Esophagus squamous epithelium (tissue), 5 donors: ENCODE measurements around the gene TOB2. TPM values are rescaled to one million over a fixed set of nuclear protein-coding genes. Genes with fewer than 3 reads are reported as not detected.
"Not testable (repeated sequence)": the region's sequence is repeated elsewhere in the genome, so short reads cannot be mapped to it uniquely, and the experiment has no call there.

Experiments used
- DNase-seq: peaks from one replicate; lab custom pipeline; 2025; lab: John Stamatoyannopoulos, UW
- H3K27ac ChIP-seq, 4 donors: fragments of 200-600 bp; sonication (generic); one replicate each; pipeline ENCODE4 v1.5.1; 2016 to 2019; ENCODE audit warnings: mild to moderate bottlenecking in 1 of 4
- H3K27me3 ChIP-seq, 4 donors: fragments of 200-600 bp; sonication (generic); 1 replicate in 3 of 4; 2 replicates in 1 of 4; pipeline versions ENCODE4 v1.5.1 to v1.6.0; 2017 to 2021; ENCODE audit warnings: antibody characterized with exemption in 1 of 4
- H3K36me3 ChIP-seq, 3 donors: fragments of 200-600 bp; sonication (generic); one replicate each; pipeline ENCODE4 v1.5.1; 2016 to 2019
- H3K4me1 ChIP-seq, 3 donors: fragments of 200-600 bp; sonication (generic); one replicate each; pipeline ENCODE4 v1.5.1; 2017 to 2019
- H3K4me3 ChIP-seq, 4 donors: fragments of 200-600 bp; sonication (generic); 1 replicate in 3 of 4; 2 replicates in 1 of 4; pipeline ENCODE4 v1.5.1; 2016 to 2019; ENCODE audit warnings: mild to moderate bottlenecking in 2 of 4, moderate library complexity in 1 of 4
- H3K9me3 ChIP-seq, 3 donors: fragments of 200-600 bp; sonication (generic); one replicate each; pipeline ENCODE4 v1.5.1; 2016 to 2019
- POLR2A ChIP-seq, 4 donors: fragments of 450-650 bp; IDR thresholded peaks; one replicate each; pipeline ENCODE4 v1.6.1; 2017; ENCODE audit warnings: antibody characterized with exemption in 4 of 4, mild to moderate bottlenecking in 4 of 4, moderate library complexity in 3 of 4
- WGBS, 2 donors: methylation state at CpG; one replicate each; pipeline ENCODE4 v1.1.5; 2018; 5-methylcytosine and 5-hydroxymethylcytosine counted together
- intact Hi-C: fragments of 100-400 bp; cut with DNase I; formaldehyde crosslinking; loops from one replicate; pipeline ENCODE4 v1.15.0; 2022
- total RNA-seq, 4 donors: library from RNA; depleted of rRNA; stranded (reverse); fragments of >200 nt; gene quantifications; one replicate each; pipeline ENCODE4 v1.1.0, GENCODE V29; 2016
- TF ChIP-seq, protein P1 (sequence below), 6 experiments: fragments of 450-650 bp in 4 of 6; fragments of 200-600 bp in 2 of 6; sonication (generic) in 2 of 6; IDR thresholded peaks; one replicate each; pipeline ENCODE4 v1.5.1; 2016 to 2019; ENCODE audit warnings: antibody characterized with exemption in 6 of 6, mild to moderate bottlenecking in 4 of 6, moderate library complexity in 4 of 6
- donor health status: DM: yes; HTN: yes; CAD: no.

The TOB2 gene
- total RNA-seq, 4 donors from 2014 or later, result 15.7 to 30.5 (median 21.0) TPM

DNA sequence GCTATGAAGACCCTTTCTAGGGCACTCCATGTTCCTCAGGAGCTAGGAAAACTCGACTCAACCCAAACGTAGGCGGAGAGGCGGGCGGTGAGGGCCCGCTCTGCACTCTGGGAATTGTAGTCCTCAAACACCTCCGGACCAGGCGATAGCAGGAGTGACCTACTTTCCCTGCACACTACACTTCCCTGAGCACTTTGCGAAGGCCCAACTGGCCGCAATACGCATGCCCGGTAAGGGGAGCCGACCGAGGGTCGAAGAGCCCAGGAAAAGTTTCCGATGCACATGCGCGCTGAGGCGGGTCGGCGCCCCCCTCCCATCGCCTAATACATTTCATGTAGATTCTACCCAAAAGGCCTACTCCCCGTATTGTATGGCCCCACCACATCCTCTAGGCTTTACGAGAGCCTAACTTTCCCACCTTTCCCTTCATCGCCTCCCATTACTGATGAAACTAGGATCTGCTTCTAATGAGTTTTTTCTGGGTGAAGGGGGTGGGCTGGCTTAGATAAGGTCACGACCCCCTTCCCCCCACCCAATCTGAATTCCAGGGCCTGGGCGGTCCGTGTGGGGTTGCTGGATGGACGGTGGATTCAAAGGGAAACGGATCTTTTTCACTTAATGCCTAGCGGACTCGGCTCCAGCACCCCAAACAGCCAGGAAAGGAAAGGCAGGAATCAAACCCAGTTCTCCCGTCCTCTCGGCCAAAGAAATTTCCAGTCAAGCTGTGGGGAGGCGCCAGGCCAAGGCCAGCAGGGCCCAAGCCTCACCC is 2.1 kb downstream of the TOB2 start:
- peak; percentile 43 for DNase-seq
- Histone ChIP-seq H3K36me3 (peaks cover 0 to 40% (median 0%) of the 10 kb centered on the region in 3 donors), H3K27ac (peak overlapping the region; percentile 99 to 100 (median 100)), H3K9me3 (no peaks in the 10 kb centered on the region), H3K27me3 (no peaks in the 10 kb centered on the region), H3K4me3 (peak overlapping the region; percentile 83 to 97 (median 96)), H3K4me1 (peaks cover 21 to 56% (median 35%) of the 10 kb centered on the region in 3 donors)
- WGBS, 2 donors, result 0 to 1% methylated on average over 22 to 25 of the region's 35 CpGs
- intact Hi-C loops, result no loop called here
- TF ChIP-seq, protein P1, sequence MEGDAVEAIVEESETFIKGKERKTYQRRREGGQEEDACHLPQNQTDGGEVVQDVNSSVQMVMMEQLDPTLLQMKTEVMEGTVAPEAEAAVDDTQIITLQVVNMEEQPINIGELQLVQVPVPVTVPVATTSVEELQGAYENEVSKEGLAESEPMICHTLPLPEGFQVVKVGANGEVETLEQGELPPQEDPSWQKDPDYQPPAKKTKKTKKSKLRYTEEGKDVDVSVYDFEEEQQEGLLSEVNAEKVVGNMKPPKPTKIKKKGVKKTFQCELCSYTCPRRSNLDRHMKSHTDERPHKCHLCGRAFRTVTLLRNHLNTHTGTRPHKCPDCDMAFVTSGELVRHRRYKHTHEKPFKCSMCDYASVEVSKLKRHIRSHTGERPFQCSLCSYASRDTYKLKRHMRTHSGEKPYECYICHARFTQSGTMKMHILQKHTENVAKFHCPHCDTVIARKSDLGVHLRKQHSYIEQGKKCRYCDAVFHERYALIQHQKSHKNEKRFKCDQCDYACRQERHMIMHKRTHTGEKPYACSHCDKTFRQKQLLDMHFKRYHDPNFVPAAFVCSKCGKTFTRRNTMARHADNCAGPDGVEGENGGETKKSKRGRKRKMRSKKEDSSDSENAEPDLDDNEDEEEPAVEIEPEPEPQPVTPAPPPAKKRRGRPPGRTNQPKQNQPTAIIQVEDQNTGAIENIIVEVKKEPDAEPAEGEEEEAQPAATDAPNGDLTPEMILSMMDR (IDR thresholded peaks at IDR 0.05), result peak in 1 of 6 experiments; percentile 18
- TF ChIP-seq POLR2A (IDR thresholded peaks at IDR 0.05), result peak in 2 of 4 donors; percentile 49 to 64

DNA sequence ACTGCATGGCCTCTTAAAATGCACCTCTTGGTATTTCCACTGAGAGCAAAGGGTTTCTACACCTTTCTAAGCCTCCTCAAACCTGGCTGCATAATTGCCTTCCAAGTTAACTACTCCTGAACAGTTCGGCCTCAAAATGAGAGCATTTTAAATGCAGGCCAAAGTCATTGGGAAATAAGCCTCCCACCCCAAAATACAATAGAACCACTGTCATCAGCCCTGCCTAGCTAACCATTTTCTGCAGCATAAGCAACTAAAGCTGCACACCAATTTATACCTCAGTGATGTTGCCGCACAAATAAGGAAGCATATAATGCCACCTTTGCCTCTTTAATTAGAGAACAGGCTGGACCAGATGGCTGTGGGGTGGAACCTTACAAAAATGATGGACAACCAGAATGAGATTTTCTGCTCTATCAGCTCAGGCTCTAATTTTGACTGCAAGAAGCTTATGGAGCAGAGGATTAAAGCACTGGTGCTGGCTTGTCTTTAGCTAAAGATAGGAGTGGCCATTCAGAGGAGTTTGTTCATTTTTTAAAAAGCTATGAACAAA is 4.3 kb downstream of the TOB2 start:
- intact Hi-C loops, result no loop called here
- TF ChIP-seq, protein P1 (IDR thresholded peaks at IDR 0.05), result no peak
- no peak for TF ChIP-seq POLR2A (IDR thresholded peaks at IDR 0.05)
- 55 to 83% methylated on average over 2 of the region's 2 CpGs for WGBS, 2 donors
- Histone ChIP-seq H3K4me3 (no peak overlapping the region), H3K4me1 (peaks cover 12 to 60% (median 38%) of the 10 kb centered on the region in 3 donors), H3K27ac (peak overlapping the region; percentile 13 to 100 (median 99)), H3K9me3 (no peaks in the 10 kb centered on the region), H3K27me3 (no peaks in the 10 kb centered on the region), H3K36me3 (peaks cover 0 to 61% (median 0%) of the 10 kb centered on the region in 3 donors)
- no peak for DNase-seq

DNA sequence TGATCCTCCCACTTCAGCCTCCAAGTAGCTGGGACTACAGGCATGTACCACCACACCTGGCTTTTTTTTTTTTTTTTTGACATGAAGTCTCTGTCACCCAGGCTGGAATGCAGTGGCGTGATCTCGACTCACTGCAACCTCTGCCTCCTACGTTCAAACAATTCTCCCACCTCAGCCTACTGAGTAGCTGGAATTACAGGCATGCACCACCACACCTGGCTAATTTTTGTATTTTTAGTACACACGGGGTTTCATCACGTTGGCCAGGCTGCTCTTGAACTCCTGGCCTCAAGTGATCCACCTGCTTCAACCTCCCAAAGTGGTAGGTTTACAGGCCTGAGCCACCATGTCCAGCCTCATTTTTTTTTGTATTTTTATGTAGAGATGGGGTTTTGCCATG is 6.1 kb downstream of the TOB2 start:
- H3K27me3 ChIP-seq, intact Hi-C loops, H3K9me3 ChIP-seq, H3K4me3 ChIP-seq, DNase-seq: not testable (repeated sequence)
- 80 to 81% methylated on average over 5 of the region's 5 CpGs for WGBS, 2 donors
- peak overlapping the region in 1 of 4 donors; percentile 100 for H3K27ac ChIP-seq
- peaks cover 18 to 78% (median 40%) of the 10 kb centered on the region in 3 donors for H3K4me1 ChIP-seq
- H3K36me3 ChIP-seq, result peaks cover 16 to 79% (median 16%) of the 10 kb centered on the region in 3 donors

DNA sequence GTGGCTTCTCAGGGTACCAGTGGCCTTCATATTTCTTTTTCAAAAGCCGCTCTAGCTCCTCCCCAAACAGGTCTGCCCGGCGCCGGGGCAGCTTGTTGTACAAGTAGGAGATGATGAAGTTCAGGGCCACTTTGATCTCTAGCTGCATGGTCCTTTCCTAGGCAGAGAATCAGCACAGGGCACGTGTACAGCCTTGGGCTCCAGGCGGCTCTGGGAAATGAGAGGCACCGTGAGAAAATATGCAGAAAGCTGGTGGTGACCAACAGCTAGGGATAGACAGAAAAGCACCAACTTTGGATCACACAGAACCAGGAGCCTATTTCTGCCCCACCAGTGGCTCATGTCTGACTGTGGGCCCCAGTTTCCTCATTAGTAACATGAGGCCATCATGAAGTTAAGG is 9.4 kb downstream of the TOB2 start:
- H3K9me3 ChIP-seq, result no peaks in the 10 kb centered on the region
- no peaks in the 10 kb centered on the region for H3K27me3 ChIP-seq
- peaks cover 21 to 96% (median 36%) of the 10 kb centered on the region in 3 donors for H3K36me3 ChIP-seq
- no peak for DNase-seq
- no peak overlapping the region for H3K27ac ChIP-seq
- WGBS, 2 donors, result 80 to 88% methylated on average over 1 of the region's 7 CpGs
- H3K4me3 ChIP-seq, result no peak overlapping the region
- peaks cover 7 to 87% (median 38%) of the 10 kb centered on the region in 3 donors for H3K4me1 ChIP-seq
- TF ChIP-seq, protein P1 (IDR thresholded peaks at IDR 0.05), result no peak
- TF ChIP-seq POLR2A (IDR thresholded peaks at IDR 0.05), result no peak
- intact Hi-C loops, result no loop called here

DNA sequence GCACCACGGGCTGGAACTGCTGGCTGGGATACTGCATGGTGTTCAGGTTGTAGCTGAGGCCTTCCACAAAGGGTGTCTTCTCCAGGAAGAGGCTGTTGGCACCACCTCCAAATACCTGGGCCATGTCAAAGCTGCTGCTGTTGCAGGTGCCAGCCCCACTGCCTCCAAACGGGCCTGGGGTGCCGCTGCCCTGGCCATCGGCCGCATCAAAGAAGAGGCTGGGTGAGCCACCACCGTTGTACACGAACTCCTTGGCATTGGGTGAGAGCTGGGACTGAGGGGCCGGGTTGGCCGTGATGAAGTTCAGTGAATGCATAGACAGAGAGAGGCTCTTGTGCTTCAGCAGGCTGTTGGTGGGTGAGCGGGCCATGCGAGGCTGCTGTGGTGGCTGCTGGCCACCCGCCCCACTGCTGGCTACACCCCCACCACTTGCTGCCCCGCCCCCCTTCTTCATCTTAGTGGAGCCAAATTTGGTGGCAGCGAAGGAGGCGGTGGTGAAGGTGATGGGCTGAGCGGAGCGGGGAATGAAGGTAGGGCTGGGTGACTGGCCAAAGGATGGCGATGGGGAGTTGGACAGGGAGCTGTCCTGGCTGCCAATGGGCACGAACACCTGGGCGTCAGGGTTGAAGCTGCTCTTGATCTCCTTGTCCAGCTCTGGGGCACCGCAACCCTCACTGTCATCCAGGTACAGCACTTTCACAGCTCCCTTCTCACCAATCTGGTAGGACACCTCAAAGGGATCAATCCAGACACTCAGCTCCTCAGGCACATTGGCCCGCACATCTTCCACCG is 10.1 kb downstream of the TOB2 start:
- TF ChIP-seq, protein P1 (IDR thresholded peaks at IDR 0.05), result no peak
- no peak for TF ChIP-seq POLR2A (IDR thresholded peaks at IDR 0.05)
- Histone ChIP-seq H3K27ac (peak overlapping the region in 2 of 4 donors; percentile 2 to 31), H3K4me3 (no peak overlapping the region), H3K36me3 (peaks cover 21 to 96% (median 36%) of the 10 kb centered on the region in 3 donors), H3K9me3 (no peaks in the 10 kb centered on the region), H3K27me3 (no peaks in the 10 kb centered on the region), H3K4me1 (peaks cover 6 to 81% (median 32%) of the 10 kb centered on the region in 3 donors)
- intact Hi-C loops, result no loop called here
- DNase-seq, result no peak
- 72 to 82% methylated on average over 5 to 16 of the region's 23 CpGs for WGBS, 2 donors
